Memory B cell (primary cell): ENCODE results near the gene TNFAIP8L3.
"Not testable (repeated sequence)": the region's sequence is repeated elsewhere in the genome, so short reads cannot be mapped to it uniquely, and the experiment has no call there.

Experiments used
- ATAC-seq: fragments of 150-1000 bp; cut with Tn5 transposase; 2 replicates; pipeline ENCODE4 v1.10.0; 2021; ENCODE audit warnings: low read depth, mild to moderate bottlenecking, moderate library complexity
- DNase-seq, 2 donors: peaks; one replicate each; pipeline ENCODE4 v3.0.0; 2022; ENCODE audit warnings: low spot score in 2 of 2
- H3K27ac Mint-ChIP-seq: one replicate; pipeline ENCODE4 v1.8.0; 2022; ENCODE audit warnings: mild to moderate bottlenecking, moderate library complexity, mixed read lengths
- H3K27me3 Mint-ChIP-seq: one replicate; pipeline ENCODE4 v1.8.0; 2022; ENCODE audit warnings: mixed read lengths
- H3K36me3 Mint-ChIP-seq: one replicate; pipeline ENCODE4 v1.8.0; 2022; ENCODE audit warnings: mild to moderate bottlenecking, mixed read lengths
- H3K4me1 Mint-ChIP-seq: one replicate; pipeline ENCODE4 v1.8.0; 2022; ENCODE audit warnings: mixed read lengths
- H3K4me3 Mint-ChIP-seq: one replicate; pipeline ENCODE4 v1.8.0; 2022; ENCODE audit warnings: mild to moderate bottlenecking, moderate library complexity, mixed read lengths
- H3K9me3 Mint-ChIP-seq: one replicate; pipeline ENCODE4 v1.8.0; 2022; ENCODE audit warnings: mixed read lengths

The TNFAIP8L3 gene

DNA sequence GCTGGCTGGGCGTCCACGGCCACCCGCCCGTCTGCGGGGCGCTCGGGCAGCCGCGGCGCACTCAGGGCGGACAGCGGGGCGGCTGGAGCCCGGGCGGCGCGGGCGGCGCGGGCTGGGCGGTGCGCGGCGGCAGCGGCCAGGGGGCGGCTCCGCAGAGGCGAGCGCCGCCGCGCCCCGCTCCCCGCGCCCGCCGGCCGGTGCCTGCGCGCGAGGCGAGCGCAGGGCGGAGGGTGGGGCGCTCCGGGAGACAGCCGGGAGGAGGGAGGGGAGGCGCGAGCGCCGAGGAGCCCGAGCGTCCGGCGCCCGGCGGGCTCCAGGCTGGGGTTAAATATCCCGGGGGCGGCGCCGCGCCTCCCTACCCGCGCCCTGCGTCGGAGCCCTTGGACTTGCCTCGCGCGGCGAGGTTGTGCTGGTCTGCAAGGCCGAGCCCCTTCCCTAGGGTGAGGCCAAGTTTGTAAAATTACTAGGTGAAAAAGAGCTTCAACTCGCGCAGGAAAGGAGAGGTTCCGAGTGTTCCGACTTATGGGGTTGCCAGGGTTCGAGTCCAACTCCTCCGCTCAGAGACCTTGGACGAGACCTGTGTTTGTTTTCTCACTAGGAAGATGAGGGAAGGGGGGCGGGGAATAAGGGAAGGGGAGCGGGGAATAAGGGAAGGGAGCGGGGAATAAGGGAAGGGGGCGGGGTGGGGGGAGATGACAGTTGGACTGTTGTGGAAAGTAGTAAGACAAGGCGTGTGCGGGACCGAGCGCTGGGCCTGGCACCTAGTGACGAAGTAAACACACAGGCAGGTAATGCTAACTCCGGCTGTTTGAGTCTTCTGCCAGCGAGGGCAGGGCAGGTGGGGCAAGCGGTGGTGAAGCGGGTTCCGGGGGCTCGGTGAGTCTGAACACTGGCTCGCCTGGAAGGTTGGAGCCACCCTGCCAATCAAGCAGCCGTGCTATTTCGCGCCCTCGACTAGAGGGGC lies at the start of gene TNFAIP8L3:
TNFAIP8L3 (minus strand) TSS at position 301 of the 964 bp plus-strand sequence. CDS start 311 bp downstream, outside the sequence.
- Mint-ChIP-seq H3K27ac (no peak within 1 kb of the TSS), H3K36me3 (no peaks in the 10 kb centered on the region), H3K27me3 (peaks cover 30% of the 10 kb centered on the region), H3K9me3 (no peaks in the 10 kb centered on the region), H3K4me3 (peak within 1 kb of the TSS; percentile 59), H3K4me1 (peaks cover 8% of the 10 kb centered on the region)
- no peak for ATAC-seq
- no peak for DNase-seq

DNA sequence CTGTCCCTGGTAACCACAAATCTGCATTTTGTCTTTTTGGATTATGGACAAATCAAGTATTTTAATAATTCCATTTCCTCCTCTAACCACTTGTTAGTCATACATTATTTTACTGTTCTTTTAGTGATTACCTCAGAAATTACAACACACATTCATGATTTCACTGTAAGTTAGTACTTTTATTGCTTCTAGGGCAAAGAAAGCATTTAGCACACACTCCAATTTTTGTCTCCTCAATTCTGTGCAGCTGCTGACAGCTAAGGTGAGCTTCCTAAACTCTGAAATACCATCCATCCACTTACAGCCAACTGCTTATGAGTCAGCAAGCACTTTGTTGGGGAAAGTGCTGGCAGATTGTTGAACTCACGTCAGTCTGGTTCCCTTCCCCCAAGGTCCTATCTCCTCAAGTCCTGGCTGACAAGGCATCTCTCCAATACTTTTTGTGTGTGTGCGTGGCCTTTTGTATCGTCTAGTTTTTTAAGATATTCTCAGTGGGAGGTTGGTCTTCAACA lies 49.4 kb upstream of the TNFAIP8L3 start:
- H3K4me3 Mint-ChIP-seq = no peak overlapping the region
- DNase-seq (no peak), ATAC-seq (no peak)
- H3K9me3 Mint-ChIP-seq = peaks cover 4% of the 10 kb centered on the region
- H3K27me3 Mint-ChIP-seq = peaks cover 10% of the 10 kb centered on the region
- H3K27ac Mint-ChIP-seq = no peak overlapping the region
- H3K4me1 Mint-ChIP-seq = no peaks in the 10 kb centered on the region
- no peaks in the 10 kb centered on the region for H3K36me3 Mint-ChIP-seq

DNA sequence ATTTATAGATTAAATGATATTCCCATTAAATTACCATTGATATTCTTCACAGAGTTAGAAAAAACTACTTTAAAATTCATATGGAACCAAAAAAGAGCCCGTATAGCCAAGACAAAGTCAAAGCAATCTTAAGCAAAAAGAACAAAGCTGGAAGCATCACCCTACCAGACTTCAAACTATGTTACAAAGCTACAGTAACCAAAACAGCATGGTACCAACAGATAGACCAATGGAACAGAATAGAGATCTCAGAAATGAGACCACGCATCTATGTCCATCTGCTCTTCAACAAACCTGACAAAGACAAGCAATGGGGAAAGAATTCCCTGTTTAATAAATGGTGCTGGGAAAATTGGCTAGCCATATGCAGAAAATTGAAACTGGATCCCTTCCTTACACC lies 45.6 kb upstream of the TNFAIP8L3 start:
- not testable (repeated sequence) for H3K9me3 Mint-ChIP-seq, H3K27ac Mint-ChIP-seq, H3K4me3 Mint-ChIP-seq, DNase-seq, H3K36me3 Mint-ChIP-seq, H3K27me3 Mint-ChIP-seq, H3K4me1 Mint-ChIP-seq, ATAC-seq

DNA sequence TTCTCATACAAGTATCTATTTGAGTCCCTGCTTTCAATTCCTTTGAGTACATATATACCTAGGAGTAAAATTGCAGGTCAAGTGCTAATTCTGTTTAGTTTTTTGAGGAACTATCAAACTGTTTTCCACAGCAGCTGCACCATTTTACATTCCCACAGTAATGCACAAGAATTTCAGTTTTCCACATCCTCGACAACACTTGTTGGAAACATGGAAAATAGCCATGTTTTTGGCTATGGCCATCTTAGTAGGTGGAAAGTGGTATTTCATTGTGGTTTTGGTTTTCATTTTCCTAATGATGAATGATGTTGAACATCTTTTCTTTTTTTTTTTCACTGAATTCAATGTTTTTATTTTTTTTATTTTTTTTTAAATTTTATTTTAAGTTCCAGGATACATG lies 44.4 kb upstream of the TNFAIP8L3 start:
- peaks cover 2% of the 10 kb centered on the region for H3K4me1 Mint-ChIP-seq
- no peak for ATAC-seq

DNA sequence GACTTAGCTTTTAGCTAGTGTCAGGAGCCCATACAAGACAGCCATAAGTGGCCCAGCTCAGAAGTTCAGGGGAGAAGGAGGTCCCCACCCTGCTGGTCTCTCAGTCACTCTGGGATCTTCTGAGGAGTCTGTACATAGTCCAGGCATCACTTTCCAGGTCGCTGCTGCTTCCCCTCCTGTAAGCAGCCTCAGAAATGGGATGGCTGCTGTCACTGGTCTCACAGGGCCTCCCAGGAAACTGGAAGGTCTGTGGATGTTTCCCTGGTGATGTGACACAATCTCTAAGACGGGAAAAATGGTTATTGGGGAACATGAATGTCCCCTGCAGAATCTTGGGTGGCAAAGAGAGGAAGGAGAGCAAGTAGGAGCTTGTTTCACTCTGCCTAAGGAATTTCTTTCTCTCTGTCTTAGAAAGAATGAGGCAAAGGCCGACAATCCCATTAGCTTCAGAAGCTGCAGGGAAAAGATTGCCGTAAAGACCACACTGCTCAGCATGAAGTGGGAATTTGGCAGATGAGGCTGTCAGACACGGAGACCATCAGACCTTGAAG lies 43.2 kb upstream of the TNFAIP8L3 start:
- Mint-ChIP-seq H3K4me3 (no peak overlapping the region), H3K9me3 (peaks cover 4% of the 10 kb centered on the region), H3K27me3 (no peaks in the 10 kb centered on the region), H3K4me1 (peaks cover 2% of the 10 kb centered on the region), H3K36me3 (no peaks in the 10 kb centered on the region), H3K27ac (no peak overlapping the region)
- ATAC-seq (no peak), DNase-seq (no peak)

More for the DNA sequence above, 44.4 kb upstream of the TNFAIP8L3 start:
- no peak for DNase-seq
- Mint-ChIP-seq H3K4me3 (no peak overlapping the region), H3K36me3 (no peaks in the 10 kb centered on the region), H3K9me3 (peaks cover 4% of the 10 kb centered on the region), H3K27ac (no peak overlapping the region), H3K27me3 (peaks cover 2% of the 10 kb centered on the region)

DNA sequence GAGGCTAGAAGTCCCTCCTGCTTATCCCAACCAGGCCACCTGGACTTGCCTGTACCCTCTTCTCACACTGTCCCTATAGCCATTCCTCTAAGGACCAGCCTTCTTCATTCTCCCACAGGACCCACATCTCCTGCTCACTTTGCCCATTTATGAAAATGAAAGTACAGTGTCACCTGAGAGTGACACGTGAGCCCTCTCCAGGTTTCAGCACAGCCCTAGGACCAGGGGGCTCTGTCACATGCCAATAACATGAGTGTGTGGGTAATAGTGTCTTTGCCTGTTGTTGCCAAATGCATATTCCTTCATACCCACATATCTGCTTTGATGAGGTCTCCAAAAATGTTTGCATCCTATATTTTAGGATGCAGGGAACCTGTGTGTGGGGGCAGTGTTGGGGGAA lies 42.3 kb upstream of the TNFAIP8L3 start:
- peaks cover 2% of the 10 kb centered on the region for H3K4me1 Mint-ChIP-seq
- H3K9me3 Mint-ChIP-seq = peaks cover 4% of the 10 kb centered on the region
- no peak for DNase-seq
- no peak overlapping the region for H3K27ac Mint-ChIP-seq
- no peak for ATAC-seq
- no peaks in the 10 kb centered on the region for H3K36me3 Mint-ChIP-seq
- H3K27me3 Mint-ChIP-seq = no peaks in the 10 kb centered on the region
- H3K4me3 Mint-ChIP-seq = no peak overlapping the region

DNA sequence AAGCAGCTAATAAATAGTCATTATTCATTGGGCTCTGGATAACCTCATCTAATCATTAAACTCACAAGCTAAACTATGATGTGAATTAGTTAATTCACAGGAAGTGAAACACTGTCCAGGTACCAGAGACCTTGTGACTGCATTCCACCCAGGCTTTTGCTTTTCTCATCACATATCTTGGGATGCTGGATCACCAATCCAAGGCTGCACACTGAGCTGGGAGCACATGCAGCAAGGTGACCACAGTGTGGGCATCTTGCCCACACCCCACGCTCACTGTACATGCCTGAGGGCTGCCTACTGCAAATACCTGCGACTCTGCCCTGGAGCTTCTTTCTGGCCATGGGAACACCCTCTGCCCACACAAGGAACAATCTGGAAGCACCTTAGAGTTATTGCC lies 40.6 kb upstream of the TNFAIP8L3 start:
- DNase-seq (no peak), ATAC-seq (no peak)
- H3K27ac Mint-ChIP-seq = no peak overlapping the region
- no peaks in the 10 kb centered on the region for H3K27me3 Mint-ChIP-seq
- H3K4me3 Mint-ChIP-seq = no peak overlapping the region
- H3K9me3 Mint-ChIP-seq = no peaks in the 10 kb centered on the region
- H3K36me3 Mint-ChIP-seq = no peaks in the 10 kb centered on the region
- peaks cover 2% of the 10 kb centered on the region for H3K4me1 Mint-ChIP-seq

DNA sequence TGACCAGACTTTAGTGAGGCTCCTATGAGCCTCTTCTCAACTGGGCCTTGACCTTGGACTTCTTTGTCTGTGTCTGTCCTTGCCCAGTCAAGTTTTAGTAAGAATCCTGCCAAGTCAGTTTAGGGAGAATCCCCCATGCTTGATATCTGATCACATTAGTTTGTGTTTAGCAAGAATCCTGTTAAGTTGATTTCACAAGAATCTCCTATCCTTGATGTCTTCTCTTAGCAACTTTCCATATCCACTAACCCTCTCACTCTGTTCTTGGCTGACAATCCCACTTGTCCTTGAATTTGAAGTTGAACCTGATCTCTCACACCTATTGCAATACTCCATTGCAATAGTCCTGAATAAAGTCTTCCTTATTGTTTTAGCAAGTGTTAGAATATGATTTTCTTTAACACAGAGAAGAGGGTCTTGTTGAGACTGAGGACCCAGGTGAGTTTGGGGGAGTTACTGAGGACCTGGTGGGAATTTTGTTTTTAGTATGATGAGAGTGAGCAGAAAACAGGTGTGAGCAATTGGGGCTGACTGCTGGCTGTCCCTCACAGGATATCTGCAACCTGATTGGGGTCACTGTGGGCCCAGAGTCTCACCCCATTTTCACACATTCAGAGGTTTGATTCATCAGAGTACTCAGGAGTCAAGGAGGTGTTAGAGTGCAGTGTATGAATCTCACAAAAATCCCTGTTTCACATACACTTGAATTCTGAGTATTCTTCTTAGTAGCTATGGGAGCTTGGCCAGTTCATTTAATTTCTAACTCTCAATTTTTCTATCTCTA lies 39.9 kb upstream of the TNFAIP8L3 start:
- Mint-ChIP-seq H3K36me3 (no peaks in the 10 kb centered on the region), H3K4me1 (peaks cover 2% of the 10 kb centered on the region), H3K27ac (no peak overlapping the region), H3K27me3 (peaks cover 2% of the 10 kb centered on the region), H3K9me3 (no peaks in the 10 kb centered on the region), H3K4me3 (no peak overlapping the region)
- ATAC-seq (no peak), DNase-seq (no peak)

DNA sequence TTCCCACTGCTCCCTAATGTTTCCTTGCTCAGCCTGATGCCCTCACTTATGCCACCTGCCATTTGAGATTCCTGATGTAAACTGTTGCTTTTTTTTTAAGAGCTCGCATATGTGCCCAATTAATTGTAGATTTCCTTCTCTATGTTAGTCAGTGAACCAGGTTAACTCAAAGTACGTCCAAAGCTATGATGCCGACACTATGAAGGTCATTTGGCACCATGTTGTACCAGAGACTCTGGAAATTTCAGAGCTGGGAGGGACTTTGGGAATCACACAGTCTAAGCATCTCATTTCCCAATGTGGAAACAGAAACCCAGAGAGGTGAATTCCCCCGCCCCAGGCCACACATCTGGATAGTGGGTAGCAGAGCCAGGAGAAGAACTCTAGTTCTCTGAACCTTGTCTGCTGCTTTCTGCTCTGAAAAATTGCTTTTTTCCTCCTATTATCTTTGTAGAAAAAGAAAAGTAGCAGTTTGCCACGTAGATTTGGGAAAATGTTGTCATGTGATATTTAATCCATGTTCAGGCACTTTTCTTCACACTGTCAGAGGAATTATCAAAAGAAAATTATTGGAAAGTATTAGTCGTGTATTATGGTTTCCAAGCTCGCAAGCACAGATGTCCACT lies 38.5 kb upstream of the TNFAIP8L3 start:
- H3K36me3 Mint-ChIP-seq = no peaks in the 10 kb centered on the region
- ATAC-seq = no peak

DNA sequence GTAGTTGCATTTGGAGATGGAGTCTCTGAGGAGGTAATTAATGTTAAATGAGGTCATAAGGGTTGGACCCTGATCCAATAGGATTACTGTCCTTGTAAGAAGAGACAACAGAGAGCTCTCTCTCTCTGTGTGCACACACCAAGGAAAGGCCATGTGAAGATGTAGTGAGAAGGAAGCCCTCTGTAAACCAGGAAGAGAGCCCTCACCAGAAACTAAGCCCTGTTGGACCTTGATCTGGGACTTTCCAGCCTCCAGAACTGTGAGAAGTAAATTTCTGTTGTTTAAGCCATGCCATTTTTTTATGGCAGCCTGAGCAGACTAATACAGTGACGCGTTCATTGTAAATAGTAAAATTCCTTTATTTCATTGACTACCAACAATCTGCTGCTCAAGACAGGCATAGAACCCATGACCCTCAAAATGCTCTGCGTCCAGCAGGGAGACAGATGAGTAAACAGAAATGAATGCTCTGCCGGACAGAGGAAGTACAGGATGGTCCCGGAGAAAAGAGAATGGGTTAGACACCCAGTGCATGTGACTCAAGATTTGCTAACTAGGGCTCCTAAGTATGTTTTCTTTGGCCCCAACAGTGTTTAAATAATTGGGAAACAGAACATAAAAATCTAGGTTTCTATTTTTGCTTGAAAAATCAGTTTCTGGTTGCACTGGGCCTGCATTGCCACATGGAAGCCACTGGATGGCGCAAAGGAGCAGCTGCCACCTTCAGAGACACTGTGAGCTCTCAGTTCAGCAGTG lies 37.9 kb upstream of the TNFAIP8L3 start:
- H3K9me3 Mint-ChIP-seq = no peaks in the 10 kb centered on the region
- no peak for ATAC-seq
- H3K36me3 Mint-ChIP-seq = no peaks in the 10 kb centered on the region
- no peak overlapping the region for H3K27ac Mint-ChIP-seq
- no peak for DNase-seq
- H3K4me3 Mint-ChIP-seq = no peak overlapping the region
- H3K27me3 Mint-ChIP-seq = peaks cover 3% of the 10 kb centered on the region
- peaks cover 2% of the 10 kb centered on the region for H3K4me1 Mint-ChIP-seq

More for the DNA sequence above, 38.5 kb upstream of the TNFAIP8L3 start:
- Mint-ChIP-seq H3K27ac (no peak overlapping the region), H3K4me3 (no peak overlapping the region), H3K9me3 (no peaks in the 10 kb centered on the region), H3K27me3 (peaks cover 2% of the 10 kb centered on the region), H3K4me1 (peaks cover 2% of the 10 kb centered on the region)
- DNase-seq = no peak

DNA sequence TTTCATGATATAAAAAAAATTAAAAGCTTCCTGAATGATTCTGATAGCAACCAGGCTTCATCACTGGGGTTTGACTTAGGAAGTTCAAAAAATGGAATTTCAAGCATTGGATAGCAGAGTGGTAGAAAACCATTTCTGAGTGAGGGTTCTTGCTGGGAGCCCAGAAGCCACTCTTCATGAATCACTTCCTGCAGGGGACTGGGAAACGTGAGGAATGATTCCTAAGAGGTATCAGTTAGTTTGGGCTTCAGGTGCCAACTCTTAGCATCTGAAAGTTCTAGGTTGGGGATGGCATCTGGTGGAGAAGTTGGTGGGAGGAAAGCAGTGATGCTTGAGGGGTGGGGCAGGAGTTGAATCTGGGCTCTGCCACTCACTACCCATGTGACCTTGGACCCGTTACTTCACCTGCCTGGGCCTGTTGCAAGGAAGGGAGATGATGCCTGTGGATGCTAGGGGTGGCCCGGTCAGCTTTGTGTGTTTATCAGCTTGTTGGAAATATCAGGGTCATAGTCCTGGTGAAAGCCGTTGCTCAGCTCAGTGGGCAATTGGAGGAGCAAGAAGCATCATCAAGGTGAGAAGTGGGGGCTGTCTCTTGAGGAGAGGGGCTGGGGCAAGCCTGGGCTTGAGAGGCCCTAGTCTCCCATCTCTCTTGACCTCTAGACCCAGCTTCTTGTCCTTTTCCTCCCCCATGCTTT lies 37.0 kb upstream of the TNFAIP8L3 start:
- H3K4me1 Mint-ChIP-seq = peaks cover under 1% of the 10 kb centered on the region
- no peaks in the 10 kb centered on the region for H3K9me3 Mint-ChIP-seq
- ATAC-seq (no peak), DNase-seq (no peak)
- H3K4me3 Mint-ChIP-seq = no peak overlapping the region
- no peak overlapping the region for H3K27ac Mint-ChIP-seq
- no peaks in the 10 kb centered on the region for H3K36me3 Mint-ChIP-seq
- H3K27me3 Mint-ChIP-seq = peaks cover 8% of the 10 kb centered on the region

DNA sequence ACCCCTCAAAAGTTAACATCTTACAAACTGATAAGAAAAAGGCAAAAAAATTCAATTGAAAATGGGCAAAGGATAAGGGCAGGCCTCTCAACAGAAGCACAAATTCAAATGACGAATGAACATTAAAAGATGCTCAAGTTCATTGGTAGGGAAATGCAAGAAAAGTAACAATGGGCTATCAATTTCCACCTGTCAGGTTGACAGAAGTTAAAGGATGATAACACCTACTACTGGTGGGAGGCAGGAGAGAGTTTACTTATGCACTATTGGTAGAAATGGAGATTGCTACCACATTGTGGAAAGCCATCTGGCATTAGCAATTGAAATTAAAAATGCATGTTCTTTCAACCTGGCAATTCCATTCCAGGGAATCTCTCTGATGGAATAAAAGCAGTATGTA lies 35.6 kb upstream of the TNFAIP8L3 start:
- H3K27me3 Mint-ChIP-seq = peaks cover 17% of the 10 kb centered on the region
- no peak overlapping the region for H3K4me3 Mint-ChIP-seq
- no peaks in the 10 kb centered on the region for H3K36me3 Mint-ChIP-seq
- no peak for DNase-seq
- H3K4me1 Mint-ChIP-seq = peaks cover 3% of the 10 kb centered on the region
- no peak for ATAC-seq
- no peaks in the 10 kb centered on the region for H3K9me3 Mint-ChIP-seq
- no peak overlapping the region for H3K27ac Mint-ChIP-seq
